Trophoblast cell (in vitro differentiated cells and primary cell): ENCODE results near the gene GHRL.
"Not testable (repeated sequence)": the region's sequence is repeated elsewhere in the genome, so short reads cannot be mapped to it uniquely, and the experiment has no call there.

Source experiments
- DNase-seq, 2 donors: peaks; one replicate each; pipeline ENCODE4 v3.0.0-alpha.2; 2016
- H2AFZ ChIP-seq: 2 replicates; pipeline ENCODE4 v1.6.1; 2013; ENCODE audit warnings: low read length, moderate library complexity, mild to moderate bottlenecking; ENCODE audit not compliant: insufficient read depth, poor library complexity
- H2AK5ac ChIP-seq: 2 replicates; pipeline ENCODE4 v1.6.1; 2013; ENCODE audit warnings: mild to moderate bottlenecking, low read length
- H2BK120ac ChIP-seq: 2 replicates; pipeline ENCODE4 v1.6.1; 2013; ENCODE audit warnings: low read length, mild to moderate bottlenecking, moderate library complexity; ENCODE audit not compliant: insufficient read depth, poor library complexity
- H2BK12ac ChIP-seq: 2 replicates; pipeline ENCODE4 v1.6.1; 2013; ENCODE audit warnings: mild to moderate bottlenecking, low read length, moderate library complexity
- H2BK5ac ChIP-seq: 2 replicates; pipeline ENCODE4 v1.6.1; 2013; ENCODE audit warnings: low read length, low read depth, moderate library complexity, mild to moderate bottlenecking; ENCODE audit not compliant: poor library complexity
- H3K14ac ChIP-seq: 2 replicates; pipeline ENCODE4 v1.6.1; 2013; ENCODE audit warnings: mild to moderate bottlenecking, low read length
- H3K18ac ChIP-seq: 2 replicates; pipeline ENCODE4 v1.6.1; 2013; ENCODE audit warnings: mild to moderate bottlenecking, low read length
- H3K23ac ChIP-seq: 2 replicates; pipeline ENCODE4 v1.6.1; 2013; ENCODE audit warnings: low read length
- H3K27ac ChIP-seq: 2 replicates; pipeline ENCODE4 v1.5.1; 2013; ENCODE audit warnings: low read depth, mild to moderate bottlenecking, inconsistent platforms, low read length, moderate library complexity
- H3K27me3 ChIP-seq: 2 replicates; pipeline ENCODE4 v1.6.1; 2013; ENCODE audit warnings: inconsistent platforms, mild to moderate bottlenecking, low read length, moderate library complexity; ENCODE audit not compliant: insufficient read depth
- H3K36me3 ChIP-seq, 2 experiments: 1 replicate in 1 of 2; 2 replicates in 1 of 2; pipeline ENCODE4 v1.6.1; 2013; ENCODE audit warnings: low read length in 2 of 2, mild to moderate bottlenecking in 2 of 2, moderate library complexity in 1 of 2; ENCODE audit not compliant: insufficient read depth in 2 of 2, control insufficient read depth in 1 of 2
- H3K4ac ChIP-seq: 2 replicates; pipeline ENCODE4 v1.6.1; 2013; ENCODE audit warnings: low read depth, mild to moderate bottlenecking, low read length, moderate library complexity
- H3K4me1 ChIP-seq, 2 experiments: 1 replicate in 1 of 2; 2 replicates in 1 of 2; pipeline ENCODE4 v1.6.1; 2013; ENCODE audit warnings: low read length in 2 of 2, mild to moderate bottlenecking in 2 of 2, moderate library complexity in 1 of 2; ENCODE audit not compliant: insufficient read depth in 2 of 2, control insufficient read depth in 1 of 2
- H3K4me2 ChIP-seq: 2 replicates; pipeline ENCODE4 v1.6.1; 2013; ENCODE audit warnings: inconsistent platforms, mild to moderate bottlenecking, low read length, moderate library complexity
- H3K4me3 ChIP-seq: 2 replicates; pipeline ENCODE4 v1.5.1; 2013; ENCODE audit warnings: mild to moderate bottlenecking, low read depth, low read length, inconsistent platforms
- H3K79me1 ChIP-seq: one replicate; pipeline ENCODE4 v1.6.1; 2013; ENCODE audit warnings: low read length
- H3K79me2 ChIP-seq: 2 replicates; pipeline ENCODE4 v1.6.1; 2013; ENCODE audit warnings: low read length, mild to moderate bottlenecking; ENCODE audit not compliant: control insufficient read depth, insufficient read depth, poor library complexity
- H3K9ac ChIP-seq: 2 replicates; pipeline ENCODE4 v1.6.1; 2013; ENCODE audit warnings: mild to moderate bottlenecking, low read length
- H3K9me3 ChIP-seq: 2 replicates; pipeline ENCODE4 v1.6.1; 2013; ENCODE audit warnings: low read depth, mild to moderate bottlenecking, control low read depth, inconsistent platforms, low read length; ENCODE audit not compliant: insufficient read depth
- H4K12ac ChIP-seq: 2 replicates; pipeline ENCODE4 v1.6.1; 2013; ENCODE audit warnings: low read depth, mild to moderate bottlenecking, low read length, moderate library complexity
- H4K8ac ChIP-seq: 2 replicates; pipeline ENCODE4 v1.6.1; 2013; ENCODE audit warnings: low read depth, mild to moderate bottlenecking, low read length, moderate library complexity
- H4K91ac ChIP-seq: one replicate; pipeline ENCODE4 v1.6.1; 2013; ENCODE audit warnings: low read depth, mild to moderate bottlenecking, low read length, moderate library complexity
- WGBS: extraction: QIAGEN DNeasy Blood & Tissue Kit; methylation state at CpG from one replicate; pipeline ENCODE4 v1.1.7; 2013; ENCODE audit warnings: missing lambda C conversion rate; ENCODE audit not compliant: insufficient read length, insufficient coverage; ENCODE audit errors: extremely low coverage; 5-methylcytosine and 5-hydroxymethylcytosine counted together

Gene GHRL

DNA sequence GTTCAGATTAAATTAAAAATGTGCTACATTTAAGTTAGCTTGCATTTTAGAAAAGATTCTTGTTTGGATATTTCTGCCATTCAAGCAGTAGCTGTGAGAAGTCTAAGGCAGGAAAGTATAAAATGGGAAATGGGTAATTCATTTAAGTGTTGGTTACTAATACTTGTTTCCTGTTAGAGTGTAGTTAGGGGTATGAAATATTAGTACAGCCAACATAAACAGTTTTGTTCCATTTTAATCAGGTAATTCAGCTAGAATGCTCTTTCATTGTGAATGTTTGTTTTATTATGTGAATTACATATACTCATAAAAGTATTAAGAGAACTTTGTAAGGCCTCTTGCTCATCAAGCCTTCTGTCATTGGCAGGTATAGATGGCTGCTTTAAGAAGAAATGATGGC, 24.6 kb downstream of the GHRL start:
- Histone ChIP-seq H3K4ac (no peak overlapping the region), H2AFZ (no peak overlapping the region), H3K79me1 (no peaks in the 10 kb centered on the region), H3K27me3 (no peaks in the 10 kb centered on the region), H3K27ac (no peak overlapping the region), H3K18ac (no peak overlapping the region), H4K91ac (no peak overlapping the region), H4K8ac (no peak overlapping the region), H3K9ac (no peak overlapping the region), H3K9me3 (no peaks in the 10 kb centered on the region), H3K23ac (no peak overlapping the region), H3K36me3 (peaks cover 20 to 31% of the 10 kb centered on the region in 2 experiments), H3K4me3 (no peak overlapping the region), H2BK120ac (no peak overlapping the region), H2AK5ac (no peak overlapping the region), H3K79me2 (no peaks in the 10 kb centered on the region), H4K12ac (no peak overlapping the region), H2BK5ac (no peak overlapping the region), H2BK12ac (no peak overlapping the region), H3K4me2 (no peak overlapping the region), H3K14ac (no peak overlapping the region), H3K4me1 (no peaks in the 10 kb centered on the region)
- no peak for DNase-seq

DNA sequence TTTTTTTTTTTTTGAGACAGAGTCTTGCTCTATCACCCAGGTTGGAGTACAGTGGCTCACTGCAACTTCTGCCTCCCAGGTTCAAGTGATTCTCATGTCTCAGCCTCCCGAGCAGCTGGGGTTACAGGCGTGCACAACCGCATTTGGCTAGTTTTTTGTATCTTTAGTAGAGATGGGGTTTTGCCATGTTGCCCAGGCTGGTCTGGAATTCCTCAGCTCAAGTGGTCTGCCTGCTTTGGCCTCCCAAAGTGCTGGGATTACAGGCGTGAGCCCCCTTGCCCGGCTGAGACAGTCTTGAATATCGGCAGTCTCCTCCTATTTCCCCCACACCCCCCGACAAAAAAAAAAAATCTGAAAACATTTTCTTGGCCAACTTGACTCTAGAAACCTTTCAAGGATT, 25.8 kb downstream of the GHRL start:
- H4K12ac ChIP-seq, H3K4ac ChIP-seq, DNase-seq, H3K79me2 ChIP-seq, H3K27me3 ChIP-seq, H3K4me3 ChIP-seq, H2AFZ ChIP-seq, H3K4me2 ChIP-seq, H3K18ac ChIP-seq, H4K91ac ChIP-seq, H3K4me1 ChIP-seq, H3K79me1 ChIP-seq, H3K23ac ChIP-seq, H2BK120ac ChIP-seq, H2AK5ac ChIP-seq, H4K8ac ChIP-seq, H3K9ac ChIP-seq, H3K27ac ChIP-seq, H2BK5ac ChIP-seq, H3K9me3 ChIP-seq, H2BK12ac ChIP-seq, H3K14ac ChIP-seq: not testable (repeated sequence)
- WGBS = no CpG with 5 or more reads among the region's 7 CpGs
- peaks cover 20 to 26% of the 10 kb centered on the region in 2 experiments for H3K36me3 ChIP-seq

DNA sequence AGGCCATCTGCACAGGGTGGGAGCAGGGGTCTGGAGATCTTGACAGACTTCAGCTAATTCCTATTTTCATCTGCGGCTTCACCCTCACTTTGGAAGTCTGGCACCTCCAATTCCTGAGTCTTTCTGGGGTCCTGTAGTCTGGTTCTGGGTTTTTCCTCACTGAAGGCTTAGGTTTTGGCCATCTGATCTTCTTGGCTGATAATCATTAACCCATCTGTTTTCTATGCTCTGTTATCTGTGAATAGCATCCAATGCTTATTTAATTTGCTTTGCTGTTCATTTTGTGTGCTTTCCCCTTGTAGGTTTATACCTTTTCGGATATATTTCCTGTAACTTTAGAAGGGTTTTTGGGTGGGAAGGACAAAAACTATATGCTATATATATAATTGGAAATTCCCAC, 26.9 kb downstream of the GHRL start:
- Histone ChIP-seq H2BK120ac (no peak overlapping the region), H3K9me3 (no peaks in the 10 kb centered on the region), H3K4me1 (no peaks in the 10 kb centered on the region), H4K8ac (no peak overlapping the region), H3K4me2 (no peak overlapping the region), H3K9ac (no peak overlapping the region), H4K12ac (no peak overlapping the region), H3K4me3 (no peak overlapping the region), H3K27me3 (no peaks in the 10 kb centered on the region), H2AK5ac (no peak overlapping the region), H3K27ac (no peak overlapping the region), H3K79me1 (no peaks in the 10 kb centered on the region), H2BK5ac (no peak overlapping the region), H3K23ac (no peak overlapping the region), H3K14ac (no peak overlapping the region), H2BK12ac (no peak overlapping the region), H3K36me3 (peaks cover 15 to 27% of the 10 kb centered on the region in 2 experiments), H2AFZ (no peak overlapping the region), H4K91ac (no peak overlapping the region), H3K18ac (no peak overlapping the region), H3K4ac (no peak overlapping the region), H3K79me2 (no peaks in the 10 kb centered on the region)
- no CpG with 5 or more reads among the region's 2 CpGs for WGBS
- DNase-seq = no peak

DNA sequence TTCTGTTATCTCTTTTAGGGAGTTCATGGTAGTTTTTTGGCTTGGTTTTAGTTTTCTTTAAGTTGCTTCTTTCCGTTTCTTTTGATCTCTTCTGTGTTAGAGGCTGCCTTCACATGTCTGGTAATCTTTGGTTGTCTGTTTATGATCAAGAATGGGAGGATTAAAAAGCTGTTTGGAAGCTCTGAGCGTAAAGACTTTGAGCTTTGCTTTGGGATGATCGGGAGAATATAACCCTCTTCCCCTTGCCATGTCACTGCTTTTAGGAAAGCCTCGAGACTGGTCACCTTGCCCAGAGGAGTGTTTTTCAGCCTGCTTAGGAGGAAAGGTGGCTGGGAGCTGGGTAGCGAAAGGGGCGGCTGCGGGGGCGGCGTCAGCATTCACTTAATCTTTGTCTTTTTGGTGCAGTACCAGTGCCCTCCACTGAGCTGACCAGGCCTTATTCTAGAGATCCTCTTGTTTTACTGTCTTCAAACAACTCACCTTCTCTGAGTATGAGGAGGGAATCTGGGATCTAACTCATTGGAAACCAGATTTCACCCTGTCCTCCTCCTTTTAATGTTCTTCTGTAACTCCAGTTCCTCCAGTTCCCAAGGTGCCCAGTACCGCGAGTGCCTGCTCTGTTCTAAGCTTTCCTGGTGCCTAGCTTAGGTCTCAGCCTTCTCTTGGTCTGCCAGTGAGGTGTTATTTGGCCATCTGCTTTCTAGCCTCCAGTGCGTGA, 28.9 kb downstream of the GHRL start:
- Histone ChIP-seq H2BK12ac (no peak overlapping the region), H3K4me3 (no peak overlapping the region), H2AK5ac (no peak overlapping the region), H2AFZ (no peak overlapping the region), H3K9ac (no peak overlapping the region), H3K18ac (no peak overlapping the region), H3K27me3 (no peaks in the 10 kb centered on the region), H3K14ac (no peak overlapping the region), H3K9me3 (no peaks in the 10 kb centered on the region), H3K4me2 (no peak overlapping the region), H3K79me1 (no peaks in the 10 kb centered on the region), H3K36me3 (peaks cover 6 to 16% of the 10 kb centered on the region in 2 experiments), H4K91ac (no peak overlapping the region), H3K79me2 (no peaks in the 10 kb centered on the region), H4K8ac (no peak overlapping the region), H3K23ac (no peak overlapping the region), H2BK5ac (no peak overlapping the region), H3K4me1 (no peaks in the 10 kb centered on the region), H3K27ac (no peak overlapping the region), H3K4ac (no peak overlapping the region), H4K12ac (no peak overlapping the region), H2BK120ac (no peak overlapping the region)
- DNase-seq = peak; percentile 18 to 56
- WGBS = no CpG with 5 or more reads among the region's 12 CpGs
